IPS-15b (cell line): ENCODE results near the gene KANSL1.

Experiments
- H3K27me3 ChIP-seq: one replicate; pipeline ENCODE4 v1.6.1; 2013; ENCODE audit warnings: low read length; ENCODE audit not compliant: control insufficient read depth, insufficient read depth
- H3K36me3 ChIP-seq: one replicate; pipeline ENCODE4 v1.6.1; 2013; ENCODE audit warnings: low read length; ENCODE audit not compliant: control insufficient read depth, insufficient read depth
- H3K4me1 ChIP-seq: one replicate; pipeline ENCODE4 v1.6.1; 2013; ENCODE audit warnings: mild to moderate bottlenecking, low read length; ENCODE audit not compliant: control insufficient read depth, insufficient read depth
- H3K4me3 ChIP-seq: one replicate; pipeline ENCODE4 v1.5.1; 2013; ENCODE audit warnings: low read depth, low read length
- H3K9ac ChIP-seq: one replicate; pipeline ENCODE4 v1.6.1; 2013; ENCODE audit warnings: low read depth, mild to moderate bottlenecking, low read length
- H3K9me3 ChIP-seq: one replicate; pipeline ENCODE4 v1.6.1; 2013; ENCODE audit warnings: mild to moderate bottlenecking, low read length; ENCODE audit not compliant: control insufficient read depth, insufficient read depth

The KANSL1 gene

DNA sequence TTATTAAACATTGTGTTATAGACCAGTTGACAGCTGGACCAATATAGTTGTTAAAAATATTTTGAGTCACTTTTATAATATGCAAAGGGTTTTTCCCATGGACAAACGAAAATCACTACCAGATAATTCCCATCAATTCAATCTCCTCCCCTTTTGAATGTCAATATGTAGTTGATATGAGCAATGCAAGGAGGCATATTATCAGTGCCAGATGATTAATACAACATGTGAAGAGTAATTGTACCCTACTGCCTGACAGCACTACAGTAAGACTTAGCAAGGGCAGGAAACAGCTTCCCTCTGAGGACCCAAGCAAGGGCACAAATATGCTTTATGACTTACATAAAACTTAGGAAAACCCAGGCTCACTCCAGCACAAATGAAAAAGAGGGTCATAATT lies 17.3 kb downstream of the KANSL1 start:
- no peak overlapping the region for H3K4me3 ChIP-seq
- no peaks in the 10 kb centered on the region for H3K27me3 ChIP-seq
- H3K9me3 ChIP-seq = no peaks in the 10 kb centered on the region
- H3K4me1 ChIP-seq = peaks cover 18% of the 10 kb centered on the region
- peaks cover 4% of the 10 kb centered on the region for H3K36me3 ChIP-seq
- H3K9ac ChIP-seq = no peak overlapping the region

DNA sequence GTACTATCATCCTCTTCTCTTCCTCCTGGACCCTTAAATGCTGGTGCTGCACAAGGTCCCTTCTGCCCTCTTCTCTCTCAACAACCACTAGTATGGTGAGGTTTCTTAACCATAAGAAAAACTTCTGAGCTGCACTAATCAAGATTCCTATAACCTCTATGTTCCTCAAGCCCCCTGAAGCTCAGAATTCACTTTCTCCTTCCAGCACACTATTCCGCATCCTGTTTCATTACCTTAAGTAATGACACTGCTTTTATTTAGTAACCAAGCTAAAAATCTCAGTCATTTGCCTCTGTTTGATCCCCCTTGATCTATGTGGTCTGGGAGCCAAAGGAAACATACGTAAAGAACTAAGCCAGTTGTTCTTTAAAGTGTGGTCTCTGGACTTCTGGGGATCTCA lies 20.1 kb downstream of the KANSL1 start:
- Histone ChIP-seq H3K27me3 (no peaks in the 10 kb centered on the region), H3K4me1 (peaks cover 6% of the 10 kb centered on the region), H3K9ac (no peak overlapping the region), H3K4me3 (no peak overlapping the region), H3K36me3 (peaks cover 13% of the 10 kb centered on the region), H3K9me3 (no peaks in the 10 kb centered on the region)

GRCh38 chr17:46171939-46172338 lies 21.3 kb downstream of the KANSL1 start:
- Histone ChIP-seq H3K9ac (no peak overlapping the region), H3K4me3 (no peak overlapping the region), H3K36me3 (peaks cover 13% of the 10 kb centered on the region), H3K4me1 (peaks cover 12% of the 10 kb centered on the region), H3K27me3 (no peaks in the 10 kb centered on the region), H3K9me3 (no peaks in the 10 kb centered on the region)

DNA sequence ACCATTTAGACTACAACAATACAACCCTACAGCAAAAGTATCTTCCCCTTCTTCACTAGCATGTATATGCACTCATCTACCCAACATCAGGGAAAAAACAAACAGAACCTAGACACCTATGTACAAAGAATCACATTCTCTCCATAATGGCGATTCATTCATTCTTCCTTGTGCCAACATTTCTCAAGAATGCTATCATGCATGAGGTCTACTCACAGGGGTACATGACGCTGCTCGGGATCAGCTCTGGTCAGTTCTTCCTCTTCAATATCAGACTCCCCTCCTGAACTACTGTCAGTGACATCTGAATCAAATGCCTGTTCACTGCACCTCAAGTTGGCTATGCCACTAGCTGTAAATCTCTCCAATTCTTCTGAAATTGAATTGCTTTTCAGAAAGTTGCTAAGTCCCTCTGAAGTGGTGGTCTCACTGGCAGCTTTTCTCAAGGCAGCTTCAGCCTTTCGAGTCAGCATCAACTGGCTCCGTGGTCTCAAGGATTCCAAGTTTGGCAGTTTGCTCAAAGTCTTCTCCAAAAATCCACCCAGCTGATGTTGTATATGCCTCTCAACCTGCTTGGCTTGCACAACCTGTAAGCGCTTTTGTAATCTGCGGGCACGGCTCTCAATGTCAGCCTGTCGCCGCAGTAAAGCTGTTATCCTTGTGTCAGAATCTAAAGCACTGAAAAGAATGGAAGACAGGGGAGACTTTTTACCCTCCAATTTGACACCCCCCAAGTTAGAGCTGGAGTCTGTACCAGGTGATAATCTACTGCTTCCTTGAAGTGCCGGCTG lies 22.4 kb downstream of the KANSL1 start:
- Histone ChIP-seq H3K36me3 (peaks cover 13% of the 10 kb centered on the region), H3K9ac (no peak overlapping the region), H3K9me3 (no peaks in the 10 kb centered on the region), H3K4me1 (peaks cover 12% of the 10 kb centered on the region), H3K27me3 (no peaks in the 10 kb centered on the region), H3K4me3 (no peak overlapping the region)

DNA sequence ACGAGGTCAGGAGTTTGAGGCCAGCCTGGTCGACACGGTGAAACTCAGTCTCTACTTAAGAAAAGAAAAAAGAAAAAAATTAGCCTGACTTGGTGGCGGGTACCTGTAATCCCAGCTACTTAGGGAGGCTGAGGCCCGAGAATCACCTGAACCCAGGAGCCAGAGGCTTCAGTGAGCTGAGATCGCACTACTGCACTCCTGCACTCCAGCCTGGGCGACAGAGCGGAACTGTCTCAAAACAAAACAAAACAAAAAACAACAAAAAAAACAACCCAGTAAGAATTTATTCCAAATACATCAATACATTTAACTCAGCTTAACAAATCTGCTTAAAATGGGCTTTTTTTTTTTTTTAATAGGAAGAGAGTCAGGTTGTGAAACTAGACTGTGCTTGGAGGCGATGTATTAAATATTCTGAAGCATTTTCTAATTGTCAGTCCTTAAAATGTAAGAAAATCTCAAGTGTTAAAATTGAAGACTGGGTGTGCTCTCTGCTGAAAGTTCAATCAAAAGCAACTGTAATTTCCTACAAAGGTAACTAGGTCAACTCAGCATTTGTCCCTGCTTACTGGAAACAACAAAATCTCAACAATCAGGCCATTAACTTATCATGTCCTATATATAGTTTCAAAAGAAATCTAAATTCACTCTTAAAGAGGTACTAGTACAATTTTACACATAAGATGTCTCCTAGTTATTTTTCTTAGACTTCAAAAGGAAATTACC lies 23.2 kb downstream of the KANSL1 start:
- peaks cover 12% of the 10 kb centered on the region for H3K4me1 ChIP-seq
- H3K36me3 ChIP-seq = peaks cover 13% of the 10 kb centered on the region
- H3K4me3 ChIP-seq = no peak overlapping the region
- H3K9me3 ChIP-seq = no peaks in the 10 kb centered on the region
- no peaks in the 10 kb centered on the region for H3K27me3 ChIP-seq
- H3K9ac ChIP-seq = no peak overlapping the region

DNA sequence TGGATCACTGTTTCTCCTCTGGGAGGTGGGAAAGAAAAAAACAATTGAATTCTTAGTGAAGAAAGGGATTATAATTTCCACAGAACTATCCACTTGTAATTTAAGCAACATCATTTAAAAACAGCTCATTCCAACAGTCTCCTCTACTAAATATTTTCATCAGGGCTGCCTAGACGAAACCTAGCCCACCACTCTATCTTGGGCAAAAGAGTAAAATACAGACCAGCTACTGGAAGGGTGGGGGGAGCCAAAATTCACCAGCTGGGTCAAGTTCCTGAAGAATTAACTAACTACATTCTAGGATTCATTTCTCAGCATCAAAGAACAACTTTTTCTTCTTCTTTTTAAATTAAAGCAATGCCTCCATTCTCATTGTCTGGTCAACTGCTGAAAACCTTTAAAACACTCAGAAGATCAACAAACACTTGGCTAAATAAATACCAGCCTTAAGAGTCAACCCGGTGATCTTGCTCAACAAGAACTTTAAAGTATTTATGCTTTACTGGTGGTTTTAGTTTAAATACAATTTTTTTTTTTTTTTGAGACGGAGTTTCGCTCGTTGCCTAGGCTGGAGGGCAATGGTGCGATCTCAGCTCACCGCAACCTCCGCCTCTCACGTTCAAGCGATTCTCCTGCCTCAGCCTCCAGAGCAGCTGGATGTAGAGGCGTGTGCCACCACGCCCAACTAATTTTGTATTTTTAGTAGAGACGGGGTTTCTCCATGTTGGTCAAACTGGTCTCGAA lies 25.2 kb downstream of the KANSL1 start:
- Histone ChIP-seq H3K9me3 (no peaks in the 10 kb centered on the region), H3K36me3 (peaks cover 13% of the 10 kb centered on the region), H3K9ac (no peak overlapping the region), H3K4me3 (no peak overlapping the region), H3K4me1 (peaks cover 27% of the 10 kb centered on the region), H3K27me3 (no peaks in the 10 kb centered on the region)

- Histone ChIP-seq H3K9ac (no peak overlapping the region), H3K27me3 (no peaks in the 10 kb centered on the region), H3K36me3 (peaks cover 13% of the 10 kb centered on the region), H3K4me1 (peaks cover 29% of the 10 kb centered on the region), H3K4me3 (no peak overlapping the region), H3K9me3 (no peaks in the 10 kb centered on the region)
Observed at GRCh38 chr17:46167267-46167666, 26.0 kb downstream of the KANSL1 start.

GRCh38 chr17:46166692-46167249 lies 26.5 kb downstream of the KANSL1 start:
- Histone ChIP-seq H3K4me1 (peaks cover 29% of the 10 kb centered on the region), H3K36me3 (peaks cover 13% of the 10 kb centered on the region), H3K9ac (no peak overlapping the region), H3K4me3 (no peak overlapping the region), H3K27me3 (no peaks in the 10 kb centered on the region), H3K9me3 (no peaks in the 10 kb centered on the region)

GRCh38 chr17:46163929-46164594 lies 29.2 kb downstream of the KANSL1 start:
- no peaks in the 10 kb centered on the region for H3K27me3 ChIP-seq
- H3K9me3 ChIP-seq = no peaks in the 10 kb centered on the region
- H3K4me1 ChIP-seq = peaks cover 29% of the 10 kb centered on the region
- H3K4me3 ChIP-seq = no peak overlapping the region
- no peak overlapping the region for H3K9ac ChIP-seq
- no peaks in the 10 kb centered on the region for H3K36me3 ChIP-seq

DNA sequence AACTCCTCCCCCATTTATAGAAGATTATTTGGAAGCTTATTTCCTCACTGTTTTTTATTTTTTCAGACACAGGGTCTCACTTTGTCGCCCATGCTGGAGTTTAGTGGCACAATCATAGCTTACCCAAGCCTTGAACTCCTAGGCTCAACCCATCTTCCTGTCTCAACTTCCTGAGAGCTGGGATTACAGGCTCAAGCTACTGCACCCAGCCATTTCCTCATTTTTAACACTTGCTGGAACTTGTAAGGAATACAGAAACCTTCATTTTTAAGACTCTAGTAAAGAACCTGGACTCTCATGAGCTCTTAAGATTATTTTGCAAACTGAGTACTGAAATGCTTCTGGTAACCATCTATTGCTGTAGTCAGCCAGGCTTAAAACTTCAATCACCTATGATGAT lies 29.9 kb downstream of the KANSL1 start:
- H3K4me1 ChIP-seq = peaks cover 33% of the 10 kb centered on the region
- no peak overlapping the region for H3K9ac ChIP-seq
- H3K4me3 ChIP-seq = no peak overlapping the region
- H3K27me3 ChIP-seq = no peaks in the 10 kb centered on the region
- no peaks in the 10 kb centered on the region for H3K9me3 ChIP-seq
- no peaks in the 10 kb centered on the region for H3K36me3 ChIP-seq

DNA sequence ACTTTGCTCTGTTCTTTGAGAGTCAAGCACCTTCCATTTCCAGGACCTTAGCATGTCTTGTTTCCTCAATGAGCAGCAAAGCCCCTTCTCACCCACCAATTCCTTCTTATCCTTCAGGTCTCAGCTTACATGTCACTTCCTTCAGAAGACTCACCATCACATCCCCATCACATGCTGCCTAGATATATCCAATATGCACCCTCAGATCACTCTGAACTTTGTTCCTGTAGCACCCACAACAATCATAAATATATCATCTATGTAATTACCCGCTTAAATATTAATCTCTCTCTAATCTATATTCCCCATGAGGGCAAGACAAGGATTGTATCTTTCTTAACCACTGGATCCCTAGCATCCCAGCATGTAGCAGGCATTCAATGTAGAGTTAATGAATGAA lies 30.4 kb downstream of the KANSL1 start:
- Histone ChIP-seq H3K27me3 (no peaks in the 10 kb centered on the region), H3K9ac (no peak overlapping the region), H3K9me3 (no peaks in the 10 kb centered on the region), H3K4me3 (no peak overlapping the region), H3K36me3 (no peaks in the 10 kb centered on the region), H3K4me1 (peaks cover 29% of the 10 kb centered on the region)
